Islet of Langerhans (tissue), 1 donor: ENCODE measurements around the gene DZIP1L.

Source experiments
- FAIRE-seq: peaks from one replicate; lab custom pipeline; 2011; peaks lifted over from hg19 to GRCh38; lab: Jason Lieb, UNC

DZIP1L gene

GRCh38 chr3:138034918-138035317 is 80.5 kb downstream of the DZIP1L start:
- no peak for FAIRE-seq

GRCh38 chr3:138033202-138033691 is 82.2 kb downstream of the DZIP1L start:
- no peak for FAIRE-seq

GRCh38 chr3:138032567-138032966 is 82.8 kb downstream of the DZIP1L start:
- FAIRE-seq, result no peak

GRCh38 chr3:138031536-138031935 is 83.9 kb downstream of the DZIP1L start:
- FAIRE-seq, result no peak

- no peak for FAIRE-seq
Measured at GRCh38 chr3:138030734-138031280, 84.6 kb downstream of the DZIP1L start.

GRCh38 chr3:138027821-138028220 is 87.6 kb downstream of the DZIP1L start:
- no peak for FAIRE-seq

GRCh38 chr3:138025553-138025952 is 89.9 kb downstream of the DZIP1L start:
- no peak for FAIRE-seq

GRCh38 chr3:138023754-138024153 is 91.7 kb downstream of the DZIP1L start:
- FAIRE-seq, result no peak

GRCh38 chr3:138019281-138020069 is 95.9 kb downstream of the DZIP1L start:
- no peak for FAIRE-seq

GRCh38 chr3:138016065-138016464 is 99.3 kb downstream of the DZIP1L start:
- FAIRE-seq, result no peak

- no peak for FAIRE-seq
Measured at GRCh38 chr3:138012526-138012925, 102.9 kb downstream of the DZIP1L start.
